Osteocyte (in vitro differentiated cells): Measurements from ENCODE around the gene MEGF6. TPM values are rescaled to one million over a fixed set of nuclear protein-coding genes. Genes with fewer than 3 reads are reported as not detected.

Experiments used
- DNase-seq: peaks from one replicate; pipeline ENCODE4 v3.0.0; 2021; ENCODE audit warnings: mixed read lengths; ENCODE audit not compliant: unreplicated experiment; ENCODE audit errors: extremely low spot score
- H3K27ac Mint-ChIP-seq: one replicate; pipeline ENCODE4 v1.8.0; 2021; ENCODE audit warnings: mild to moderate bottlenecking, mixed read lengths; ENCODE audit not compliant: unreplicated experiment
- H3K27me3 Mint-ChIP-seq: one replicate; pipeline ENCODE4 v1.8.0; 2021; ENCODE audit warnings: mixed read lengths; ENCODE audit not compliant: unreplicated experiment
- H3K36me3 Mint-ChIP-seq: one replicate; pipeline ENCODE4 v1.8.0; 2021; ENCODE audit warnings: mixed read lengths; ENCODE audit not compliant: unreplicated experiment
- H3K4me1 Mint-ChIP-seq: one replicate; pipeline ENCODE4 v1.8.0; 2021; ENCODE audit warnings: mixed read lengths; ENCODE audit not compliant: unreplicated experiment
- H3K4me3 Mint-ChIP-seq: one replicate; pipeline ENCODE4 v1.8.0; 2021; ENCODE audit warnings: mild to moderate bottlenecking, moderate library complexity, mixed read lengths; ENCODE audit not compliant: unreplicated experiment
- H3K9me3 Mint-ChIP-seq: one replicate; pipeline ENCODE4 v1.8.0; 2021; ENCODE audit warnings: mixed read lengths; ENCODE audit not compliant: unreplicated experiment
- CTCF ChIP-seq: fragments of 200-600 bp; sonication (generic); IDR thresholded peaks from 2 replicates; pipeline ENCODE4 v1.5.0; 2021; ENCODE audit warnings: antibody characterized with exemption, mild to moderate bottlenecking, moderate library complexity
- long read RNA-seq: library from polyadenylated mRNA; unstranded; transcript quantifications from one replicate; pipeline ENCODE4 v2.0.0, GENCODE V29; 2021
- total RNA-seq: library from RNA; stranded (reverse); gene quantifications from 2 replicates; pipeline ENCODE4 v1.2.1, GENCODE V29; 2021

The MEGF6 gene
- total RNA-seq: 255 and 262 TPM in 2 replicates
- long read RNA-seq, partial matches to known transcripts: 4 of 9 reads
- long read RNA-seq, other reads (novel, unspliced or antisense): 5 of 9 reads

- peak; percentile 91 for DNase-seq
- Mint-ChIP-seq H3K36me3 (no peaks in the 10 kb centered on the region), H3K4me1 (peaks cover 33% of the 10 kb centered on the region), H3K4me3 (peak within 1 kb of the TSS; percentile 81), H3K9me3 (no peaks in the 10 kb centered on the region), H3K27ac (peak within 1 kb of the TSS; percentile 63), H3K27me3 (no peaks in the 10 kb centered on the region)
- no peak for TF ChIP-seq CTCF
These were observed at the start of gene MEGF6 for GRCh38 chr1:3611170-3612019. Gene MEGF6, minus strand, starts transcription at chr1:3611508. Its CDS starts 240 bp downstream, at chr1:3611268.

GRCh38 chr1:3660704-3661103, 49.4 kb upstream of the MEGF6 start:
- H3K27ac Mint-ChIP-seq: no peak overlapping the region
- no peak overlapping the region for H3K4me3 Mint-ChIP-seq
- no peaks in the 10 kb centered on the region for H3K9me3 Mint-ChIP-seq
- no peaks in the 10 kb centered on the region for H3K36me3 Mint-ChIP-seq
- peaks cover 48% of the 10 kb centered on the region for H3K27me3 Mint-ChIP-seq
- DNase-seq: no peak
- no peak for TF ChIP-seq CTCF
- H3K4me1 Mint-ChIP-seq: no peaks in the 10 kb centered on the region

- Mint-ChIP-seq H3K9me3 (no peaks in the 10 kb centered on the region), H3K4me3 (no peak overlapping the region), H3K4me1 (no peaks in the 10 kb centered on the region), H3K36me3 (no peaks in the 10 kb centered on the region), H3K27ac (no peak overlapping the region), H3K27me3 (peaks cover 64% of the 10 kb centered on the region)
- DNase-seq: no peak
- no peak for TF ChIP-seq CTCF
These were observed 47.8 kb upstream of the MEGF6 start for GRCh38 chr1:3659093-3659492.

- H3K36me3 Mint-ChIP-seq: no peaks in the 10 kb centered on the region
- H3K27ac Mint-ChIP-seq: no peak overlapping the region
- no peak for TF ChIP-seq CTCF
These were observed 46.9 kb upstream of the MEGF6 start for GRCh38 chr1:3658231-3658615.

GRCh38 chr1:3657578-3658230, 46.4 kb upstream of the MEGF6 start:
- H3K4me1 Mint-ChIP-seq: no peaks in the 10 kb centered on the region
- no peak for TF ChIP-seq CTCF
- H3K4me3 Mint-ChIP-seq: no peak overlapping the region
- peaks cover 71% of the 10 kb centered on the region for H3K27me3 Mint-ChIP-seq
- H3K27ac Mint-ChIP-seq: no peak overlapping the region
- H3K36me3 Mint-ChIP-seq: no peaks in the 10 kb centered on the region
- DNase-seq: peak; percentile 82
- no peaks in the 10 kb centered on the region for H3K9me3 Mint-ChIP-seq

More at GRCh38 chr1:3658231-3658615, 46.9 kb upstream of the MEGF6 start:
- Mint-ChIP-seq H3K4me3 (no peak overlapping the region), H3K4me1 (no peaks in the 10 kb centered on the region), H3K27me3 (peaks cover 73% of the 10 kb centered on the region), H3K9me3 (no peaks in the 10 kb centered on the region)
- DNase-seq: no peak
